PC-9 (cell line): ENCODE data around the gene PPP1R2. TPM values are rescaled to one million over a fixed set of nuclear protein-coding genes. Genes with fewer than 3 reads are reported as not detected.
"Not testable (repeated sequence)": the region's sequence is repeated elsewhere in the genome, so short reads cannot be mapped to it uniquely, and the experiment has no call there.

Source experiments
- Bru-seq: library from RNA; stranded (reverse); fragments of 400-500 nt; gene quantifications from one replicate; lab custom pipeline; 2021; lab: Mats Ljungman, UMichigan
- BruChase-seq, 2 experiments: library from RNA; stranded (reverse); fragments of 400-500 nt; gene quantifications; one replicate each; lab custom pipeline; 2021; lab: Mats Ljungman, UMichigan
- BruUV-seq: library from RNA; stranded (reverse); fragments of 400-500 nt; replicated peaks from 2 replicates; lab custom pipeline; 2021; lab: Mats Ljungman, UMichigan
- CTCF ChIA-PET: fragments of 300-600 bp; sonication (Branson Sonifier 250); formaldehyde crosslinking; loops from one replicate; lab custom pipeline; 2022; ENCODE audit warnings: antibody characterized with exemption; lab: Charles Lee
- POLR2A ChIA-PET: fragments of 300-600 bp; sonication (Branson Sonifier 250); formaldehyde crosslinking; loops from one replicate; lab custom pipeline; 2022; ENCODE audit warnings: antibody characterized with exemption; ENCODE audit not compliant: unreplicated experiment; lab: Charles Lee
- DNase-seq, 2 experiments: peaks; one replicate each; pipeline versions ENCODE4 v3.0.0 to v3.0.0-alpha.2; 2015 to 2022; ENCODE audit warnings: mixed read lengths in 1 of 2
- H2AFZ ChIP-seq: fragments of 200-600 bp; sonication (generic); 2 replicates; pipeline ENCODE4 v1.8.1; 2017; ENCODE audit warnings: antibody characterized with exemption
- H3F3A ChIP-seq: fragments of 200-600 bp; sonication (generic); 2 replicates; pipeline ENCODE4 v1.8.1; 2017; ENCODE audit warnings: antibody characterized with exemption, mild to moderate bottlenecking, low read depth; ENCODE audit not compliant: insufficient read depth
- H3K27ac ChIP-seq: fragments of 200-600 bp; sonication (generic); 2 replicates; pipeline ENCODE4 v1.6.1; 2016; ENCODE audit warnings: mixed run types
- H3K27me3 ChIP-seq: fragments of 200-600 bp; sonication (generic); 2 replicates; pipeline ENCODE4 v1.6.1; 2016; ENCODE audit warnings: low read depth, mixed run types; ENCODE audit not compliant: insufficient read depth
- H3K36me3 ChIP-seq: fragments of 200-600 bp; sonication (generic); 2 replicates; pipeline ENCODE4 v1.6.1; 2016; ENCODE audit warnings: low read depth, mixed run types
- H3K4me1 ChIP-seq: fragments of 200-600 bp; sonication (generic); replicated peaks from 2 replicates; pipeline ENCODE4 v1.6.1; 2016; ENCODE audit warnings: mixed run types; ENCODE audit not compliant: insufficient read depth
- H3K4me2 ChIP-seq: fragments of 200-600 bp; sonication (generic); 2 replicates; pipeline ENCODE4 v1.6.1; 2017; ENCODE audit warnings: mixed run types
- H3K4me3 ChIP-seq: fragments of 200-600 bp; sonication (generic); 2 replicates; pipeline ENCODE4 v1.6.1; 2016; ENCODE audit warnings: mixed run types
- H3K79me2 ChIP-seq: fragments of 200-600 bp; sonication (generic); 2 replicates; pipeline ENCODE4 v1.6.1; 2017; ENCODE audit warnings: low read depth, mixed run types
- H3K9me2 ChIP-seq: fragments of 200-600 bp; sonication (generic); 2 replicates; pipeline ENCODE4 v1.8.1; 2017; ENCODE audit warnings: mild to moderate bottlenecking; ENCODE audit not compliant: insufficient read depth
- H3K9me3 ChIP-seq: fragments of 200-600 bp; sonication (generic); 2 replicates; pipeline ENCODE4 v1.8.1; 2016; ENCODE audit warnings: low read depth; ENCODE audit not compliant: insufficient read depth
- H4K20me1 ChIP-seq: fragments of 200-600 bp; sonication (generic); 2 replicates; pipeline ENCODE4 v1.8.1; 2017; ENCODE audit not compliant: insufficient read depth
- CTCF ChIP-seq: fragments of 200-600 bp; sonication (generic); conservative IDR thresholded peaks from 2 replicates; pipeline ENCODE4 v1.6.1; 2017; ENCODE audit warnings: mixed run types, antibody characterized with exemption, mild to moderate bottlenecking, moderate library complexity
- EZH2 ChIP-seq: fragments of 200-600 bp; sonication (generic); IDR thresholded peaks from 2 replicates; pipeline ENCODE4 v1.8.0; 2017; ENCODE audit warnings: antibody characterized with exemption, low read depth
- intact Hi-C: fragments of 100-400 bp; cut with micrococcal nuclease; formaldehyde crosslinking; loops from one replicate; pipeline ENCODE4 v1.10.0; 2022; ENCODE audit not compliant: unreplicated experiment
- long read RNA-seq: library from polyadenylated mRNA; stranded (forward); transcript quantifications from one replicate; pipeline ENCODE4 v2.0.0, GENCODE V29; 2022
- total RNA-seq: library from RNA; stranded (reverse); gene quantifications from 2 replicates; pipeline ENCODE4 v1.2.3, GENCODE V29; 2021

The PPP1R2 gene
- total RNA-seq: 49.1 and 73.0 TPM in 2 replicates
- percentile 91 among the genes with signal in this experiment for Bru-seq, nascent RNA
- BruChase-seq, experiment 1, labeled RNA remaining after a 2-hour chase: percentile 85 among the genes with signal in this experiment
- BruChase-seq, experiment 2, labeled RNA remaining after a 6-hour chase: percentile 90 among the genes with signal in this experiment
- long read RNA-seq, transcript PPP1R2-206 (6 exons, 3,450 nt): major isoform, 132 of 153 reads
- long read RNA-seq, transcript PPP1R2-205 (2 exons, 1,668 nt): minor isoform, 5 of 153 reads
- long read RNA-seq, partial matches to known transcripts: 0 of 153 reads
- long read RNA-seq, other reads (novel, unspliced or antisense): 15 of 153 reads

GRCh38 chr3:195542698-195543499, at the start of gene PPP1R2:
Gene PPP1R2, minus strand, starts transcription at chr3:195543325. Its CDS starts 300 bp downstream, at chr3:195543025.
- peaks cover 50% of the 10 kb centered on the region for H3K79me2 ChIP-seq
- CTCF ChIA-PET: interaction anchor here (0.6 to 2.1 kb wide), 13 partner anchors 10 to 948 kb away, joined by 3 to 11 read pairs (median 4); partner anchors contain the start of genes LSG1 and XXYLT1

DNA sequence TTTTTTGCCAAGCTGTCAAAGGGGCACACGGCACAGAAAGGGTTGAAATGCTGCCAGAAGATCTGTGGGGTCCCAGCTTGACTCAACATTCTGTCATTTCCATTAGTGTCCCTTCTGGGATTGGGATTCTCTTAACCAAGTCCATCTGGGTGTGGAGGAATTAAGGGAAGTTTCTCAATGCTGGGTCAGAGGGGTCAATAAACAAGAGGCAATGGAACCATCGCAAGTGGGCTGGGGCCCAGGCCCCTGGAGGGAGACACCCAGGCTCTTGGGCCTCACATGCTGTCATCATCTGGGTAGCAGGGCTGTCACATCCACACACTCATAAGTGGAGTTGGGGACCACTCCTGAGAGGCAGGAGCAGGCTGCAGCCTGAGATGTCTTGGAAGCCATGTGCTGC, 48.7 kb upstream of the PPP1R2 start:
- CTCF ChIA-PET: no interaction called here
- POLR2A ChIA-PET: interaction anchor here (0.7 kb wide), 1 partner anchor 320 kb away, joined by 5 read pairs; no protein-coding TSS in a partner anchor
- DNase-seq: no peak
- Histone ChIP-seq H3F3A (no peaks in the 10 kb centered on the region), H3K79me2 (no peaks in the 10 kb centered on the region), H4K20me1 (no peaks in the 10 kb centered on the region), H3K27ac (no peak overlapping the region), H3K36me3 (no peaks in the 10 kb centered on the region), H3K9me3 (peaks cover 4% of the 10 kb centered on the region; the same call in 1 of the 2 replicates), H3K27me3 (peaks cover 23% of the 10 kb centered on the region), H3K4me3 (no peak overlapping the region), H3K9me2 (no peaks in the 10 kb centered on the region), H3K4me2 (no peak overlapping the region), H3K4me1 (0 out of 2 replicates have a peak, but pooled peaks cover 6% of the 10 kb centered on the region), H2AFZ (no peak overlapping the region)
- BruUV-seq: no TSS peak
- intact Hi-C loops: no loop called here
- TF ChIP-seq EZH2 (no peak), CTCF (no peak)

More at GRCh38 chr3:195542698-195543499, at the start of gene PPP1R2:
- H3K4me2 ChIP-seq: peak within 1 kb of the TSS; percentile 82
- peaks cover 34% of the 10 kb centered on the region for H3K4me1 ChIP-seq
- H3K4me3 ChIP-seq: peak within 1 kb of the TSS; percentile 78
- DNase-seq: peak; percentile 80 to 95
- TF ChIP-seq EZH2 (no peak), CTCF (no peak)
- H3K9me3 ChIP-seq: no peaks in the 10 kb centered on the region
- H3K27ac ChIP-seq: peak within 1 kb of the TSS; percentile 42
- H3K36me3 ChIP-seq: no peaks in the 10 kb centered on the region
- BruUV-seq: no TSS peak
- intact Hi-C loops: no loop called here
- peaks cover 15% of the 10 kb centered on the region; the same call in 1 of the 2 replicates for H3F3A ChIP-seq
- H3K27me3 ChIP-seq: no peaks in the 10 kb centered on the region
- POLR2A ChIA-PET: interaction anchor here (0.6 to 0.7 kb wide), 11 partner anchors 17 to 795 kb away, joined by 3 to 17 read pairs (median 3); partner anchors contain the start of gene TM4SF19
- peak within 1 kb of the TSS; percentile 89 for H2AFZ ChIP-seq
- no peaks in the 10 kb centered on the region for H3K9me2 ChIP-seq
- peaks cover 28% of the 10 kb centered on the region for H4K20me1 ChIP-seq

DNA sequence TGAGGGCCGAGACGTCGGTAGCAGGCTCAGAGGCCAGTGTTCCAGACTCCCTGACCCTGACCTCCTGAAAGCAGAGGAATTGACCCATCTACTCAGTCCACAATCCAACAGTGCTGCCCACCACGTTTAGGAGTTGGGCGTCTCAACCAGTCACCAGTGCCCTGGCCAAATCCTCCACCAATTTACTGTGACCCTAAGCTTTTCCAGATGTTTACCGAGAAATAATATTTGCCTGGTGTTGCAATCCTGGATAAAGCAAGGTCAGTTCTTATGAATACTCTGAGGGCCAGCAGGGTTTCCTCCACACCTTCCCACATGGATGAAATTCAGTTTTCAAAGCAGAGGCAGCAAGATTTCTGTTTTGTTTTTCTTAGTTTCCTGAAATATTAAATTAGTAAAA, 48.1 kb upstream of the PPP1R2 start:
- Histone ChIP-seq H3F3A (no peaks in the 10 kb centered on the region), H4K20me1 (no peaks in the 10 kb centered on the region), H3K9me2 (no peaks in the 10 kb centered on the region), H3K9me3 (peaks cover 4% of the 10 kb centered on the region; the same call in 1 of the 2 replicates), H3K27me3 (peaks cover 23% of the 10 kb centered on the region), H3K79me2 (no peaks in the 10 kb centered on the region), H3K36me3 (no peaks in the 10 kb centered on the region), H2AFZ (no peak overlapping the region), H3K4me3 (no peak overlapping the region), H3K27ac (no peak overlapping the region), H3K4me2 (no peak overlapping the region), H3K4me1 (0 out of 2 replicates have a peak, but pooled peaks cover 6% of the 10 kb centered on the region)
- intact Hi-C loops: no loop called here
- no peak for DNase-seq
- POLR2A ChIA-PET: no interaction called here
- no peak for TF ChIP-seq CTCF
- no peak for TF ChIP-seq EZH2
- no TSS peak for BruUV-seq
- CTCF ChIA-PET: no interaction called here

DNA sequence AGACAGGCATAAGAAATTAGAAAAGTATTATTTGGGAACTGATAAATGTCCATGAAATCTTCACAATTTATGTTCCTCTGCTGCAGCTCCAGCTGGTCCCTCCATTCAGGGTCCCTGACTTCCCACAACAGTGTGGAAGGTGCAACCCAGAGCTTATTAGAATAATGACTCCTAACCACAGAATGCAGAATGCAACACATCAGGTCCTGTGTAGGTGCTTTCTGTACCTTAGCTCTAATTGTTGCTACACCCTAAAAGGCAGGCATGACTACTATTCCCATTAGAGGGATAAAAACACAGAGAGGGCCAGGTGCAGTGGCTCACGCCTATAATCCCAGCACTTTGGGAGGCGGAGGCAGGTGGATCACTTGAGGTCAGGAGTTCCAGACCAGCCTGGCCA, 47.3 kb upstream of the PPP1R2 start:
- H3F3A ChIP-seq, H3K79me2 ChIP-seq, H3K4me3 ChIP-seq, H3K9me2 ChIP-seq, H3K4me1 ChIP-seq, H3K4me2 ChIP-seq, H2AFZ ChIP-seq, H3K27ac ChIP-seq, H3K9me3 ChIP-seq, H3K36me3 ChIP-seq, BruUV-seq, POLR2A ChIA-PET, intact Hi-C loops, CTCF ChIA-PET, H4K20me1 ChIP-seq: not testable (repeated sequence)
- peaks cover 19% of the 10 kb centered on the region for H3K27me3 ChIP-seq
- DNase-seq: peak in 1 of 2 experiments; percentile 50
